HG02763 (cell line): ENCODE measurements around the gene GKN1.

Experiments used
- ATAC-seq: cut with Tn5 transposase; IDR thresholded peaks from one replicate; pipeline ENCODE4 v1.9.1; 2021; ENCODE audit warnings: mild to moderate bottlenecking, moderate library complexity; ENCODE audit not compliant: unreplicated experiment

GKN1 gene

GRCh38 chr2:69003731-69004130 lies 29.3 kb downstream of the GKN1 start:
- ATAC-seq, result no peak

GRCh38 chr2:69007169-69007568 lies 32.7 kb downstream of the GKN1 start:
- ATAC-seq, result no peak

GRCh38 chr2:69007603-69008002 lies 33.2 kb downstream of the GKN1 start:
- no peak for ATAC-seq

GRCh38 chr2:69010437-69011194 lies 36.2 kb downstream of the GKN1 start:
- no peak for ATAC-seq

GRCh38 chr2:69011611-69012157 lies 37.2 kb downstream of the GKN1 start:
- ATAC-seq, result no peak

- no peak for ATAC-seq
Measured at GRCh38 chr2:69012310-69013141, 38.1 kb downstream of the GKN1 start.

GRCh38 chr2:69013142-69013839 lies 38.9 kb downstream of the GKN1 start, which contains the start of gene ANTXR1:
Gene ANTXR1 (plus strand): TSS chr2:69013179. CDS start chr2:69013500, 321 bp downstream.
- no peak for ATAC-seq

- ATAC-seq, result no peak
Measured at GRCh38 chr2:69013840-69014821, 39.7 kb downstream of the GKN1 start.

GRCh38 chr2:69017080-69017479 lies 42.6 kb downstream of the GKN1 start:
- no peak for ATAC-seq

GRCh38 chr2:69017835-69018234 lies 43.4 kb downstream of the GKN1 start:
- ATAC-seq, result no peak

GRCh38 chr2:69018678-69019095 lies 44.3 kb downstream of the GKN1 start:
- no peak for ATAC-seq

- no peak for ATAC-seq
Measured at GRCh38 chr2:69020496-69021426, 46.3 kb downstream of the GKN1 start.

GRCh38 chr2:69021727-69022126 lies 47.3 kb downstream of the GKN1 start:
- ATAC-seq, result no peak

GRCh38 chr2:69022548-69022947 lies 48.1 kb downstream of the GKN1 start:
- ATAC-seq, result no peak

- ATAC-seq, result no peak
Measured at GRCh38 chr2:69023236-69023635, 48.8 kb downstream of the GKN1 start.

GRCh38 chr2:69026026-69026425 lies 51.6 kb downstream of the GKN1 start:
- ATAC-seq, result no peak

- no peak for ATAC-seq
Measured at GRCh38 chr2:69026691-69027459, 52.4 kb downstream of the GKN1 start.
